Daoy (cell line): ENCODE measurements around the gene B3GALNT1. TPM values are rescaled to one million over a fixed set of nuclear protein-coding genes. Genes with fewer than 3 reads are reported as not detected.

Experiments used
- total RNA-seq: library from RNA; depleted of rRNA; stranded (reverse); fragments of >200 nt; shearing (Covaris generic); gene quantifications from 2 replicates; pipeline ENCODE4 v1.2.3, GENCODE V29; 2014; rRNA removed

B3GALNT1 gene
- total RNA-seq, 1 experiment from 2014 or later = 23.1 TPM

Other genes starting within 250 kb of the B3GALNT1 start
- gene NMD3, start 116.0 kb upstream of the B3GALNT1 start, total RNA-seq = 77.4 and 83.2 TPM in 2 replicates